ENCODE data around the gene SNTG2. TPM values are rescaled to one million over a fixed set of nuclear protein-coding genes. Genes with fewer than 3 reads are reported as not detected.

SNTG2 gene
- total and polyA plus RNA-seq, 12 donors: 0.26 to 4.3 (median 0.72) TPM; not detected in 1

DNA sequence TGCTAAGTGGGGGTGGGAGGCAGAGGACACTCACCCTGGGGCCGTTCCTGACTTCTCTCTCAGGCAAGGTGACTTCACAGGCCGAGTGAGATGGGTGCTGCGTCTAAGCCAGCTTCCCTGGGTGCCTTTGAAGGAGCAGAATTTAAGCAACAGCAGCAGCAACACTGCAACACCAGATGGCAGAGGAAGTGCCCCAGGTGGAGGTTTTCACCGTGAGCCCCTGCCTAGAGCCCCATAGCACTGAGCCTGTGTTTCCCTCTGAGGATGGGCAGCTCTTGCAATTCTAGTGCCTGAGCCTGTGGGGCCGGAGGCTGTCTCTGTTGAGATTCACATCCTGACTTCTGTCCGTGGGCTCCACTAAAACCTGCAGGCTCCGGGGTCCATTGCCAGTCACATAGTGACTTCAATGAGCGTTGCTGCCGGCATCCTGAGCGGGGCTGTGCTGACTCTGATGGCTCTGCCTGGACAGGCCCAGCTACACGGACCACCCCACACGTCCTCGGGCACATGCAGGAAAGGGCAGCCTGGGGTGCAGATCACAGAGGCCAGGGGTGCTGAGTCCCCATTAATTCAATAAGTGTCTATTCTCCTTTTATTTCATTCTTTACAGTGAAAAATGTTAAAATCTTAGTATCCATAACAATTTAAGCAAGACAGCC, 218.8 kb downstream of the SNTG2 start:
- Histone ChIP-seq H3K4me1 (replicated peaks in 1 of 2) (no peaks in the 10 kb centered on the region), H3K27ac (no peak overlapping the region), H3K27me3 (no peaks in the 10 kb centered on the region), H3K4me3 (no peak overlapping the region), H3K36me3 (replicated peaks in 1 of 2) (no peaks in the 10 kb centered on the region), H3K9me3 (replicated peaks in 1 of 3) (no peaks in the 10 kb centered on the region)
- intact Hi-C loops (cut with DNase I): no loop called here
- TF ChIP-seq POLR2A (IDR thresholded peaks at IDR 0.05): no peak
- TF ChIP-seq, protein P1, sequence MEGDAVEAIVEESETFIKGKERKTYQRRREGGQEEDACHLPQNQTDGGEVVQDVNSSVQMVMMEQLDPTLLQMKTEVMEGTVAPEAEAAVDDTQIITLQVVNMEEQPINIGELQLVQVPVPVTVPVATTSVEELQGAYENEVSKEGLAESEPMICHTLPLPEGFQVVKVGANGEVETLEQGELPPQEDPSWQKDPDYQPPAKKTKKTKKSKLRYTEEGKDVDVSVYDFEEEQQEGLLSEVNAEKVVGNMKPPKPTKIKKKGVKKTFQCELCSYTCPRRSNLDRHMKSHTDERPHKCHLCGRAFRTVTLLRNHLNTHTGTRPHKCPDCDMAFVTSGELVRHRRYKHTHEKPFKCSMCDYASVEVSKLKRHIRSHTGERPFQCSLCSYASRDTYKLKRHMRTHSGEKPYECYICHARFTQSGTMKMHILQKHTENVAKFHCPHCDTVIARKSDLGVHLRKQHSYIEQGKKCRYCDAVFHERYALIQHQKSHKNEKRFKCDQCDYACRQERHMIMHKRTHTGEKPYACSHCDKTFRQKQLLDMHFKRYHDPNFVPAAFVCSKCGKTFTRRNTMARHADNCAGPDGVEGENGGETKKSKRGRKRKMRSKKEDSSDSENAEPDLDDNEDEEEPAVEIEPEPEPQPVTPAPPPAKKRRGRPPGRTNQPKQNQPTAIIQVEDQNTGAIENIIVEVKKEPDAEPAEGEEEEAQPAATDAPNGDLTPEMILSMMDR (IDR thresholded peaks at IDR 0.05): no peak
- WGBS, 4 donors: 78 to 87% (median 82%) methylated on average over 9 to 13 of the region's 13 CpGs
- DNase-seq: no peak

GRCh38 chr2:1170241-1170640, 219.6 kb downstream of the SNTG2 start:
- Histone ChIP-seq H3K9me3 (replicated peaks in 1 of 3) (no peaks in the 10 kb centered on the region), H3K27ac (no peak overlapping the region), H3K27me3 (no peaks in the 10 kb centered on the region), H3K4me1 (replicated peaks in 1 of 2) (no peaks in the 10 kb centered on the region), H3K36me3 (replicated peaks in 1 of 2) (no peaks in the 10 kb centered on the region), H3K4me3 (no peak overlapping the region)
- DNase-seq: no peak
- intact Hi-C loops (cut with DNase I): no loop called here
- WGBS, 4 donors: 66 to 74% (median 71%) methylated on average over 8 to 15 of the region's 15 CpGs
- no peak for TF ChIP-seq POLR2A (IDR thresholded peaks at IDR 0.05)
- TF ChIP-seq, protein P1 (IDR thresholded peaks at IDR 0.05): no peak

GRCh38 chr2:1170711-1171110, 220.1 kb downstream of the SNTG2 start:
- 79 to 88% (median 83%) methylated on average over 5 of the region's 5 CpGs for WGBS, 4 donors
- no peak for DNase-seq
- H3K4me1 ChIP-seq (replicated peaks in 1 of 2): no peaks in the 10 kb centered on the region

DNA sequence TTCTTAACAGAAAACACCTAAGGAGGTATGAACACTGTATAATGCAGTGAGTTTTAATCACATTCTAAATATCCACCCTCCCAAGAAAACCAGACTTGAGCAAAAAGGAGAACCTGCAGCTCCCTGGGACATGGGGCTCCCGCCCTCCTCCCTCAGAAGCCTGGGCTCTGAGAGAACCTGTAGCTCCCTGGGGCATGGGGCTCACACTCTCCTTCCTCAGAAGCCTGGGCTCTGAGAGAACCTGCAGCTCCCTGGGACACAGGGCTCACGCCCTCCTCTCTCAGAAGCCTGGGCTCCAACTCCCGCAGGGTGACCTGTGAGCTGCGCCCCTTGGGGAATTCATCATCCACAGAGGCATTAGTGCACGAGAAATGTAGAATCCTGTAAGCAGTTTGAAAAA, 222.9 kb downstream of the SNTG2 start:
- Histone ChIP-seq H3K27me3 (no peaks in the 10 kb centered on the region), H3K27ac (no peak overlapping the region), H3K36me3 (replicated peaks in 1 of 2) (no peaks in the 10 kb centered on the region), H3K4me3 (no peak overlapping the region), H3K9me3 (replicated peaks in 1 of 3) (no peaks in the 10 kb centered on the region), H3K4me1 (replicated peaks in 1 of 2) (no peaks in the 10 kb centered on the region)
- TF ChIP-seq POLR2A (IDR thresholded peaks at IDR 0.05): no peak
- TF ChIP-seq, protein P1 (IDR thresholded peaks at IDR 0.05): no peak
- no peak for DNase-seq
- intact Hi-C loops (cut with DNase I): no loop called here
- WGBS, 4 donors: 74 to 84% (median 81%) methylated on average over 5 of the region's 5 CpGs

More at GRCh38 chr2:1170711-1171110, 220.1 kb downstream of the SNTG2 start:
- no peaks in the 10 kb centered on the region for H3K36me3 ChIP-seq (replicated peaks in 1 of 2)
- H3K27me3 ChIP-seq: no peaks in the 10 kb centered on the region
- no peak for TF ChIP-seq POLR2A (IDR thresholded peaks at IDR 0.05)
- TF ChIP-seq, protein P1 (IDR thresholded peaks at IDR 0.05): no peak
- no peak overlapping the region for H3K4me3 ChIP-seq
- H3K9me3 ChIP-seq (replicated peaks in 1 of 3): no peaks in the 10 kb centered on the region
- intact Hi-C loops (cut with DNase I): no loop called here
- no peak overlapping the region for H3K27ac ChIP-seq
